Vagina (tissue), 2 donors: Measurements from ENCODE around the gene PTPRN2.

Source experiments
- POLR2A ChIP-seq, 2 donors: fragments of 450-650 bp; IDR thresholded peaks; one replicate each; pipeline ENCODE4 v1.6.1; 2017; ENCODE audit warnings: antibody characterized with exemption in 2 of 2, mild to moderate bottlenecking in 2 of 2, moderate library complexity in 2 of 2
- POLR2AphosphoS5 ChIP-seq, 2 donors: sonication (generic); formaldehyde crosslinking; IDR thresholded peaks; one replicate each; pipeline ENCODE4 v1.9.0; 2017; ENCODE audit warnings: antibody characterized with exemption in 2 of 2, mild to moderate bottlenecking in 2 of 2, low read depth in 1 of 2; ENCODE audit not compliant: insufficient read depth in 1 of 2
- TF ChIP-seq, protein P1 (sequence below), 3 experiments: fragments of 450-650 bp in 2 of 3; fragments of 200-600 bp in 1 of 3; sonication (generic) in 1 of 3; IDR thresholded peaks; one replicate each; pipeline ENCODE4 v1.5.1; 2017 to 2019; ENCODE audit warnings: antibody characterized with exemption in 3 of 3, mild to moderate bottlenecking in 2 of 3, moderate library complexity in 2 of 3

DNA sequence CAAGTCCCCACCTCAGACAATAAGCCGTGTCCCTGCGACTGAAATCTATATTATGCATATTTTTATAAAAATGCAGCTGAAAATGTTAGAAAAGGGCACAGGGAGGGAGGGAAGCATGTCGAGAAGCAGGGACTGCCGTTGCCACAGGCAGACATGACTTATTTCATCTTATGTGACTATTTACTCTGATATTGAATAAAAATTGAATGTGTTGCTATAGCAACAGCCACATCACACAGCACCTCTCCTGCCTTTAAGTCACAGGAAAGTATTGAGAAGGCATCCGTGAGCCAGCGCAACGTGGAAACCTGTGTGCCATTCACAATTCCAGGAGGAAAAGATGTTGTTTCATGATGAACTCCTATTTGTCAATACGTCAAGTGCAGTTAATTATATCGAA, 701.4 kb downstream of the PTPRN2 start:
- TF ChIP-seq, protein P1, sequence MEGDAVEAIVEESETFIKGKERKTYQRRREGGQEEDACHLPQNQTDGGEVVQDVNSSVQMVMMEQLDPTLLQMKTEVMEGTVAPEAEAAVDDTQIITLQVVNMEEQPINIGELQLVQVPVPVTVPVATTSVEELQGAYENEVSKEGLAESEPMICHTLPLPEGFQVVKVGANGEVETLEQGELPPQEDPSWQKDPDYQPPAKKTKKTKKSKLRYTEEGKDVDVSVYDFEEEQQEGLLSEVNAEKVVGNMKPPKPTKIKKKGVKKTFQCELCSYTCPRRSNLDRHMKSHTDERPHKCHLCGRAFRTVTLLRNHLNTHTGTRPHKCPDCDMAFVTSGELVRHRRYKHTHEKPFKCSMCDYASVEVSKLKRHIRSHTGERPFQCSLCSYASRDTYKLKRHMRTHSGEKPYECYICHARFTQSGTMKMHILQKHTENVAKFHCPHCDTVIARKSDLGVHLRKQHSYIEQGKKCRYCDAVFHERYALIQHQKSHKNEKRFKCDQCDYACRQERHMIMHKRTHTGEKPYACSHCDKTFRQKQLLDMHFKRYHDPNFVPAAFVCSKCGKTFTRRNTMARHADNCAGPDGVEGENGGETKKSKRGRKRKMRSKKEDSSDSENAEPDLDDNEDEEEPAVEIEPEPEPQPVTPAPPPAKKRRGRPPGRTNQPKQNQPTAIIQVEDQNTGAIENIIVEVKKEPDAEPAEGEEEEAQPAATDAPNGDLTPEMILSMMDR (IDR thresholded peaks at IDR 0.05) = no peak
- TF ChIP-seq POLR2A (IDR thresholded peaks at IDR 0.05) = no peak
- no peak for TF ChIP-seq POLR2AphosphoS5 (IDR thresholded peaks at IDR 0.05; ENCODE audit: insufficient read depth in 1 of 2, low read depth in 1 of 2)
